HG03139 (cell line): ENCODE data around the gene CYB561A3.

Experiments
- ATAC-seq: cut with Tn5 transposase; IDR thresholded peaks from one replicate; pipeline ENCODE4 v1.9.1; 2021; ENCODE audit not compliant: unreplicated experiment

Gene CYB561A3

GRCh38 chr11:61345954-61346843, 15.5 kb downstream of the CYB561A3 start:
- no peak for ATAC-seq

GRCh38 chr11:61345170-61345610, 16.5 kb downstream of the CYB561A3 start:
- ATAC-seq: no peak

- ATAC-seq: no peak
Measured at GRCh38 chr11:61343792-61344745, 17.6 kb downstream of the CYB561A3 start.

DNA sequence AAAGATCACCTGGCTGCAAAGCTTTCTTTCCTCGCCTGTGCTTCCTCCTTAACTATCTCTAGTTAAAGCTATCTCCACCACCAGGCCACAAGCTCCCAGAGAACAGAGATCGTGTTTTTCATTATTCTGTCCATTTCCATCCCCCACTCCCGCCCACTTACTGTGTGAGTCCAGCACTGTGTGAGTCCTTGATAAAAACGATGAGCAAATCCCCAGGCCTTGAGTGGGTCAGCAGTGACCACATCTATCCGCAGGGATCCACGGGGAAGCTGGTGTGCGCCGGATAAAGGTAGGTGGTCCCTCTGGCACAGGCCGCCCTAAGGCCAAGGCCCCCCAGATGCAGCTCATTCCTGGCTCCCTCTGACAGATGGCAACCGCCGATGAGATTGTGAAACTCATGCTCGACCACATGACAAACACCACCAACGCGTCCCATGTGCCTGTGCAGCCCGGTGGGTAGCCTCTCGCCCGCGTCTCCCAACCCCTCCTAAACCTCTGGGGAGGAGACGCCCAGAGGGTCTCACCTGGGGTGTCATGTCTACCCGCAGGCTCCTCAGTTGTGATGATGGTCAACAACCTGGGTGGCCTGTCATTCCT, 19.4 kb downstream of the CYB561A3 start:
- ATAC-seq: no peak

GRCh38 chr11:61341706-61342105, 20.0 kb downstream of the CYB561A3 start:
- no peak for ATAC-seq

DNA sequence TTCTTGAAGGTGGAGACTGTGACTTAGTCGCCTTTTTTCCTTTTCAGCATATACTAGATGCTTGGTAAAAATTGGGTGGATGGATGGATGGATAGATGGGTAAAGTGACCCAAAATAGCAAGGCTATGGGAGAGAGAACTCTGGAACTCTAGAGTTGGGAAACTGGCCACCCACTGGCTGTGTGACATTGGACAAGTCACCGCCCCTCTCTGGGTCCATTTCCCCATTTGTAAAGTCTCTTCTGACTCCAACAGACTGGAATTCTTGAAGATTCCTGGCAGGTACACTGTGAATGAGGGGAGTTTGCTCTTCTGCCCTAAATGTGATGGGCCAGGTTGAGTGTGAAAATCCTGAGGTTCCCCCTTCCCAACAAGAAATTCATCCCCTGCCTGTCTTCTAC, 20.7 kb downstream of the CYB561A3 start:
- ATAC-seq: no peak

DNA sequence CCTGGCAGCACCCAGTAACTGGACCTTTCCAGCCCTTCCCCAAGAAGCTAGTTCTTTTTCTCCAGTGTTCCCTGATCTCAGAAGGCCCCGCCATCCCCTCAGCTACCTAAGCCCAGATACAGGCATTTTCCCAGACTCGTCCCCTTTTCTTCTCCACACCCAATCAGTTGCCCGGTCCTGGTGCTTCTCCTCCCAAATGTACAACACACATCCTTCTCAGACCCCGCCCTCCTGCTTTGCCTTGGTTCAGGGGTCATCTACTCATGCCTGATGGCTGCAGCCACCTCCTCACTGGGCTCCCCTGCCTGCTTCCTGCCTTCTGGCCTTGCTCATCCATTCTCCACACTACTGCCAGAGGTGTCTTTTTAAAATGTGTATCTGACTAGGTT, 22.2 kb downstream of the CYB561A3 start:
- ATAC-seq: no peak

GRCh38 chr11:61338783-61339489, 22.7 kb downstream of the CYB561A3 start:
- ATAC-seq: no peak

GRCh38 chr11:61337706-61338470, 23.8 kb downstream of the CYB561A3 start:
- no peak for ATAC-seq

GRCh38 chr11:61336171-61336935, 25.3 kb downstream of the CYB561A3 start:
- peak; percentile 47 for ATAC-seq

DNA sequence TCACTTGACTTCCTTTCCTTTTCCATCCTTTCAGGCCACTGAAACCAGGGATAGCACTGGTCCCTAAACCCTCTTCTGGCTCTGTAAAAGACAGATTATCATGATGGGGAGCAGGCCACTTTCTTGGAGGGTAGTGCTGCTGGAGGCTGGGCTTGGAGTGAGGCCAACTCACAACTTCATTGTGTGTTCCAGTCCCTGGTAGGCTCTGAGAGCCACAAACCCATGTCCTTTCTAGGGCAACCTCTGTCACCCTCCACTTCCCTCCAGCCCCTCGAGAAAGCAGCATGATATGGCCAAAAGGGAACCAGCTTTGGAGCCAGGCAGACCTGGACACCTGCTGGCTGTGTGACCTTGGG, 26.3 kb downstream of the CYB561A3 start:
- no peak for ATAC-seq

GRCh38 chr11:61334434-61335354, 27.0 kb downstream of the CYB561A3 start:
- no peak for ATAC-seq

DNA sequence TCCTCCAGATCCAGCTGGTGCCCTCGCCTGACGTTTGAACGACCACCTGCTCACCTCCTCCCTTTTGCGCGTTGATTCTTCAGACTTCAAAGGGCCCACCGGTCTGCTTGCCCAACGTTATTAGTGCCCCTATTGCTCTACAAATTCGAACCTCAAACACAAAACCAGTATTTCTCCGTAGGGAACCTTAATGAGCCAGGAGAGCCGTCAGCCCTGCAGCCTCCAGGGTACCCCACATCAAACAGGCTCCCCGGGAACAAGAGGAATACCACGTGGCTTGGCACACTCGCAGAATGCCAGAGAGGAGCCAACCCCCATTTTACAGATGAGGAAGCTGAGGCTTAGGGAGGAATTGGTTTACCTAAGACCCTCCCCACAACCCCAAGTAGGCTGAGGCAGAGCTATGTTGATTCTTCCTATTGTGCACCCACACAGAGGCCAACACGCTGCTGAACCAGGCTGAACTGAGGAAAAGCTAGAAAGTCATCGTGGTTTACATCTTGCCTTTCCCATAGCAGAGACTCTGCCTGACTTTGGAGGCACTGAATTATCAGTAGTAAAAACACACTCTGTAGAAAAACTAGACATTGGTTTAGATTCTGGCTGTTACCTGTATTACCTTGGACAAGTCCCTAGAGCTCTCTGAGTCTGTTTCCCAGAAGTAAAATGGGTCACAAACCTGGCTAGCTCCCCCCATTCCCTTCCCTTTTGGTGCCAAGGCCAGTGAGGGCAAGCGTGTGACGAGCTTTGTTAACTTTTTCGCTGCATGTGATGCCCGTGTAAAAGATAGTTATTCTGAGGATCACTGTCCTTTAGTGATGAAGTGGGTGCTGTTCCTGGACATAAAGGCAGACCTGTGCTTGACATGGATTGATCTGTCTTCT, 27.9 kb downstream of the CYB561A3 start:
- ATAC-seq: no peak

GRCh38 chr11:61332797-61333549, 28.7 kb downstream of the CYB561A3 start, which contains the start of the genes DDB1 and TKFC:
TSS of gene DDB1 (minus strand) at chr11:61333105. CDS start at chr11:61332968, 137 bp downstream.
TSS of gene TKFC (plus strand) at chr11:61333228. CDS start at chr11:61334729, 1,501 bp downstream.
- ATAC-seq: peak; percentile 82

DNA sequence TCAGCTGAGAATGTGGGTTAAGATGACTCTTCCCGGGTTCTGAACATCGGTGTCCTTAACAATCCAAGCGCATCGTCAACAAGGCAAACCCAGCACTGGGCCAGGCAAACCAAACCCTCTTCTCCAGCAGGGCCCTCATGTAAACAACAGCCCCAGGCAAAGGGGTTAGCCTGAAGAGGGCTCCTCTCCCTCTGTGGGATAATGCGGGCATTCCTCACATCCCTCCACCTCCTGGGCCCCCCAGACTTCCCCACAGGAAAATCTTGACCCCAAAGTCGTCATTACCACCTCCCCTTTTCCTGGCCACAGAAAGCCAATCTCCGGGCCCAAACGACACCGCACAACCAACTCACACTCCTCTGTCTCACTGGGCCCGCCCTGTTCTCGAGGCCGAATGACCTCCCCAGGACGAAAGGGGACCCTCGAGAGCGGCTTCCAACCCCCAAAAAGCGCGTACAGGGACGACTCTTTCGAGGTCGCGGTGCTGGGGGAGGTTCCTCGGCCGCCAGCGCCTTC, 29.3 kb downstream of the CYB561A3 start:
- no peak for ATAC-seq

- ATAC-seq: no peak
Measured at GRCh38 chr11:61331651-61332050, 30.0 kb downstream of the CYB561A3 start.
